ENCODE data around the gene IFT43. TPM values are rescaled to one million over a fixed set of nuclear protein-coding genes. Genes with fewer than 3 reads are reported as not detected.

The IFT43 gene
- total and polyA plus RNA-seq, 2 experiments from 2014 or later = 56.8 to 76.6 TPM

DNA sequence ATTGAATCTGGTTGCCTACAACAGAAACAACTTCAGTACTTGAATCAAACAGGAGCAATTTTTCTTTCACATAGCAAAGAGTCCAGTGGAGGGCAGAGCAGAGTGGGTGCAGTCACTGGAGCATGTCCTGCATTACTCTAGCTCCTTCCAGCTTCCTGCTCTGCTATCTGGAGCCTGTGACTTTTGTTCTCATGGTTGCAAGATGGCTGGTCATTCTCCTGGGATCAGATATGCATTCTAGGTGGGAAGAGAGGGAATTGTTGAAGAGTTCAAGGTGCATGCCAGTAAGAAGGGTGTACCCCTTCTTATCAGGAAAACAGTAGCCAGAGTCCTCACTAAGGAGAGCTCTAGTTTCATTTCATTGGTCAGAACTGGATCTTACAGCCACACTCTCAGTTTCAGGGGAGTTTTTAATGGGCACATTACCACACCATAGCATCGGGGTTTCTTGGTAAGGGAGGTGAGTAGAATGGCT is 8.0 kb downstream of the IFT43 start:
- Histone ChIP-seq H3K4me3 (no peak overlapping the region), H3K27ac (no peak overlapping the region), H3K9me3 (ENCODE audit: low read depth) (no peaks in the 10 kb centered on the region), H3K36me3 (peaks cover 8% of the 10 kb centered on the region), H3K27me3 (no peaks in the 10 kb centered on the region), H3K4me1 (ENCODE audit: low read depth) (no peaks in the 10 kb centered on the region)
- TF ChIP-seq CTCF (IDR thresholded peaks at IDR 0.05; ENCODE audit: low read depth, low read length) = no peak
- no peak for DNase-seq (ENCODE audit: low read depth in 1 of 2, low spot score in 1 of 2)

GRCh38 chr14:75995372-75996041 is 9.9 kb downstream of the IFT43 start:
- H3K36me3 ChIP-seq = peaks cover 12% of the 10 kb centered on the region
- no peak overlapping the region for H3K27ac ChIP-seq

GRCh38 chr14:75996488-75996887 is 10.9 kb downstream of the IFT43 start:
- no peak for DNase-seq (ENCODE audit: low read depth in 1 of 2, low spot score in 1 of 2)
- Histone ChIP-seq H3K4me3 (no peak overlapping the region), H3K9me3 (ENCODE audit: low read depth) (no peaks in the 10 kb centered on the region), H3K36me3 (peaks cover 14% of the 10 kb centered on the region), H3K27me3 (no peaks in the 10 kb centered on the region), H3K27ac (no peak overlapping the region), H3K4me1 (ENCODE audit: low read depth) (no peaks in the 10 kb centered on the region)
- no peak for TF ChIP-seq CTCF (IDR thresholded peaks at IDR 0.05; ENCODE audit: low read depth, low read length)

More at GRCh38 chr14:75995372-75996041, 9.9 kb downstream of the IFT43 start:
- Histone ChIP-seq H3K27me3 (no peaks in the 10 kb centered on the region), H3K9me3 (ENCODE audit: low read depth) (no peaks in the 10 kb centered on the region), H3K4me1 (ENCODE audit: low read depth) (no peaks in the 10 kb centered on the region), H3K4me3 (no peak overlapping the region)
- no peak for TF ChIP-seq CTCF (IDR thresholded peaks at IDR 0.05; ENCODE audit: low read depth, low read length)
- DNase-seq (ENCODE audit: low read depth in 1 of 2, low spot score in 1 of 2) = peak in 1 of 2 donors; percentile 89

DNA sequence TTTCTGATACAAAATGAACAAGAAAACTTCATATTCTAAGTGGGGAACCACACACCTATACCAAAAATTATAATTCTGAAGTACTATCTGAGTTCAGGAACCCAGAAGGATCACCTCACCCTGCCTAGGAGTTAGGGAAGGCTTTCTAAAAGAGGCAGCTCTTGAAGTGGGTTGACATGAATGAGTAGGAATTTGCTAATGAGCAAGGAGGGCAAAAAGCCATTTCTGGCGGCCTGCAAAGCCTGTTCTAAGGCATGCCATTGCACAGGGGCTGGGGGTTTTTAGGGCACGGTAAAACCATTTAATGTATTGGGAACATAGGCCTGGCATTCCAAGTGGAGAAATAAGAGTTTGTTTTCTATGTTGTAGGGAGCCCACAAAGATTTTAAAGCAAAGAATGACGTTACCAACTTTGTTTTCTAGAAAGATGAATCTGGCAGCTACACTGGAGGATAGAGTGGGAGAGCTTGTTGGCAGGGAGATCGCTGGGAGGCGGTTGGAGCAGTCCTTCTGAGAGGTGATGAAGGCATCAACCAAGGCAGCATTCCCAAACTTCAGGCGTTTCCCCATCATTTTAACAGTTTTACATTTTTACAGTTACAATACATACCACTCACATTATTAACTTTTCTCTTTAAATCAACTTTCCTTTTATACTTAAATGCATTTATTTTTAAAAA is 14.1 kb downstream of the IFT43 start:
- Histone ChIP-seq H3K36me3 (peaks cover 12% of the 10 kb centered on the region), H3K9me3 (ENCODE audit: low read depth) (no peaks in the 10 kb centered on the region), H3K27me3 (no peaks in the 10 kb centered on the region), H3K4me1 (ENCODE audit: low read depth) (no peaks in the 10 kb centered on the region), H3K27ac (no peak overlapping the region), H3K4me3 (no peak overlapping the region)
- no peak for TF ChIP-seq CTCF (IDR thresholded peaks at IDR 0.05; ENCODE audit: low read depth, low read length)
- peak; percentile 26 to 32 for DNase-seq (ENCODE audit: low read depth in 1 of 2, low spot score in 1 of 2)

GRCh38 chr14:76002383-76002782 is 16.8 kb downstream of the IFT43 start:
- Histone ChIP-seq H3K27me3 (no peaks in the 10 kb centered on the region), H3K36me3 (peaks cover 9% of the 10 kb centered on the region), H3K27ac (no peak overlapping the region), H3K9me3 (ENCODE audit: low read depth) (no peaks in the 10 kb centered on the region), H3K4me1 (ENCODE audit: low read depth) (no peaks in the 10 kb centered on the region), H3K4me3 (no peak overlapping the region)
- DNase-seq (ENCODE audit: low read depth in 1 of 2, low spot score in 1 of 2) = no peak
- TF ChIP-seq CTCF (IDR thresholded peaks at IDR 0.05; ENCODE audit: low read depth, low read length) = no peak

Measured in cardiac muscle cell (in vitro differentiated cells and primary cell).